HCT116 (cell line): ENCODE measurements around the gene CHRNA4. TPM values are rescaled to one million over a fixed set of nuclear protein-coding genes. Genes with fewer than 3 reads are reported as not detected.

Experiments used
- ATAC-seq: fragments of 200-7000 bp; cut with Tn5 transposase; 2 replicates; pipeline ENCODE4 v1.9.1; 2020; ENCODE audit warnings: mild to moderate bottlenecking, moderate library complexity
- BruUV-seq: library from RNA; stranded (reverse); fragments of 400-500 nt; replicated peaks from 2 replicates; lab custom pipeline; 2021; lab: Mats Ljungman, UMichigan
- CTCF ChIA-PET: fragments of 300-600 bp; sonication (Branson Sonifier 250); formaldehyde crosslinking; loops from one replicate; lab custom pipeline; 2021; ENCODE audit warnings: antibody characterized with exemption; lab: Charles Lee
- POLR2A ChIA-PET: fragments of 300-600, 350-600 bp; sonication (Branson Sonifier 250); formaldehyde crosslinking; loops from one replicate; lab custom pipeline; 2021; ENCODE audit warnings: antibody characterized with exemption; lab: Charles Lee
- RAD21 ChIA-PET, 2 experiments: fragments of 300-600 bp; sonication (Branson Sonifier 250); formaldehyde crosslinking; loops; one replicate each; lab custom pipeline; 2023; ENCODE audit warnings: low total read pairs in 2 of 2; ENCODE audit not compliant: uncharacterized antibody in 2 of 2, unreplicated experiment in 2 of 2, low non-redundant PET in 1 of 2; lab: Charles Lee
- DNase-seq: peaks from one replicate; pipeline ENCODE4 v3.0.0-alpha.2; 2010; ENCODE audit warnings: low read depth, low spot score
- H2AFZ ChIP-seq: fragments of 200-600 bp; shearing (Covaris generic), sonication (generic); 2 replicates; pipeline ENCODE4 v1.6.1; 2017; ENCODE audit warnings: low read depth, mixed run types, mixed read lengths, antibody characterized with exemption, low read length; ENCODE audit not compliant: poor library complexity, severe bottlenecking
- H3K27ac ChIP-seq: 2 replicates; pipeline ENCODE4 v1.5.1; 2012; ENCODE audit warnings: low read depth, low read length
- H3K27me3 ChIP-seq: fragments of 200-600 bp; sonication (generic); 2 replicates; pipeline ENCODE4 v1.6.1; 2016; ENCODE audit warnings: mixed run types, low read length, mixed read lengths; ENCODE audit not compliant: insufficient read depth
- H3K36me3 ChIP-seq, 2 experiments: fragments of 200-500 bp in 1 of 2; fragments of 200-600 bp in 1 of 2; sonication (Bioruptor generic) in 1 of 2; sonication (generic) in 1 of 2; 2 replicates each; pipeline versions ENCODE4 v1.5.1 to v1.6.1; 2014 to 2016; ENCODE audit warnings: low read length in 2 of 2, inconsistent platforms in 1 of 2, mixed read lengths in 1 of 2, mixed run types in 1 of 2; ENCODE audit not compliant: insufficient read depth in 2 of 2, control insufficient read depth in 1 of 2
- H3K4me1 ChIP-seq, 2 experiments: fragments of 200-600 bp in 1 of 2; sonication (generic) in 1 of 2; 2 replicates each; pipeline versions ENCODE4 v1.5.1 to v1.6.1; 2012 to 2017; ENCODE audit warnings: low read length in 2 of 2, inconsistent platforms in 1 of 2, mild to moderate bottlenecking in 1 of 2, mixed read lengths in 1 of 2, mixed run types in 1 of 2, moderate library complexity in 1 of 2; ENCODE audit not compliant: insufficient read depth in 2 of 2, control insufficient read depth in 1 of 2
- H3K4me2 ChIP-seq: fragments of 200-600 bp; sonication (generic); 2 replicates; pipeline ENCODE4 v1.6.1; 2017; ENCODE audit warnings: mixed run types, low read length, mixed read lengths
- H3K4me3 ChIP-seq, 2 experiments: fragments of 200-600 bp in 1 of 2; sonication (generic) in 1 of 2; replicated peaks in 1 of 2; 2 replicates each; pipeline ENCODE4 v1.5.1; 2011 to 2016; ENCODE audit warnings: low read length in 2 of 2, control low read depth in 1 of 2, low read depth in 1 of 2, mild to moderate bottlenecking in 1 of 2, mixed read lengths in 1 of 2, mixed run types in 1 of 2
- H3K79me2 ChIP-seq: fragments of 200-600 bp; sonication (generic); 2 replicates; pipeline ENCODE4 v1.6.1; 2017; ENCODE audit warnings: mild to moderate bottlenecking, mixed run types, low read length, moderate library complexity, mixed read lengths; ENCODE audit not compliant: insufficient read depth
- H3K9ac ChIP-seq: fragments of 200-600 bp; sonication (generic); 2 replicates; pipeline ENCODE4 v1.6.1; 2016; ENCODE audit warnings: low read length, mixed read lengths
- H3K9me2 ChIP-seq: fragments of 200-600 bp; sonication (generic), shearing (Covaris generic); 2 replicates; pipeline ENCODE4 v1.6.1; 2017; ENCODE audit warnings: mixed run types, mild to moderate bottlenecking, moderate library complexity; ENCODE audit not compliant: insufficient read depth
- H3K9me3 ChIP-seq, 2 experiments: fragments of 200-500 bp in 1 of 2; fragments of 200-600 bp in 1 of 2; sonication (Bioruptor generic) in 1 of 2; sonication (generic) in 1 of 2; 2 replicates each; pipeline ENCODE4 v1.6.1; 2014 to 2017; ENCODE audit warnings: low read length in 2 of 2, mixed read lengths in 2 of 2, inconsistent platforms in 1 of 2, low read depth in 1 of 2, mild to moderate bottlenecking in 1 of 2, mixed run types in 1 of 2, moderate library complexity in 1 of 2; ENCODE audit not compliant: control insufficient read depth in 1 of 2, insufficient read depth in 1 of 2
- H4K20me1 ChIP-seq: fragments of 200-600 bp; sonication (generic), shearing (Covaris generic); 2 replicates; pipeline ENCODE4 v1.6.1; 2017; ENCODE audit warnings: mixed run types, mild to moderate bottlenecking, moderate library complexity; ENCODE audit not compliant: insufficient read depth
- CBX3 ChIP-seq: IDR thresholded peaks from 2 replicates; pipeline ENCODE4 v1.6.1; 2012; ENCODE audit warnings: low read depth
- EGR1 ChIP-seq: IDR thresholded peaks from 2 replicates; pipeline ENCODE4 v1.6.1; 2012; ENCODE audit warnings: low read depth
- EZH2 ChIP-seq: fragments of 200-600 bp; sonication (generic); IDR thresholded peaks from 2 replicates; pipeline ENCODE4 v1.6.1; 2017; ENCODE audit warnings: antibody characterized with exemption, mixed run types
- FOSL1 ChIP-seq: IDR thresholded peaks from 2 replicates; pipeline ENCODE4 v1.6.1; 2012; ENCODE audit warnings: low read depth
- JUND ChIP-seq: IDR thresholded peaks from 2 replicates; pipeline ENCODE4 v1.6.1; 2012
- MAX ChIP-seq: IDR thresholded peaks from 2 replicates; pipeline ENCODE4 v1.6.1; 2012
- POLR2A ChIP-seq: IDR thresholded peaks from 2 replicates; pipeline ENCODE4 v1.7.0; 2011; ENCODE audit warnings: borderline replicate concordance; ENCODE audit not compliant: insufficient read depth, insufficient read length; ENCODE audit errors: extremely low read depth
- POLR2AphosphoS5 ChIP-seq: IDR thresholded peaks from 2 replicates; pipeline ENCODE4 v1.6.1; 2011; ENCODE audit warnings: mild to moderate bottlenecking, low read depth, low read length, moderate library complexity
- RAD21 ChIP-seq: IDR thresholded peaks from 2 replicates; pipeline ENCODE4 v1.6.1; 2012; ENCODE audit warnings: low read depth, mild to moderate bottlenecking
- SP1 ChIP-seq: IDR thresholded peaks from 2 replicates; pipeline ENCODE4 v1.6.1; 2012; ENCODE audit warnings: low read depth
- SRF ChIP-seq: IDR thresholded peaks from 2 replicates; pipeline ENCODE4 v1.6.1; 2012; ENCODE audit warnings: low read depth
- TCF7L2 ChIP-seq: IDR thresholded peaks from 2 replicates; pipeline ENCODE4 v1.7.0; 2011; ENCODE audit warnings: borderline replicate concordance, inconsistent platforms; ENCODE audit not compliant: insufficient read depth, insufficient read length; ENCODE audit errors: extremely low read depth
- ZBTB33 ChIP-seq: IDR thresholded peaks from 2 replicates; pipeline ENCODE4 v1.6.1; 2011; ENCODE audit warnings: mild to moderate bottlenecking, low read length, moderate library complexity; ENCODE audit not compliant: insufficient replicate concordance; ENCODE audit errors: extremely low read depth
- ZFX ChIP-seq: fragments of 450-650 bp; IDR thresholded peaks from 2 replicates; pipeline ENCODE4 v1.6.1; 2017
- ZNF274 ChIP-seq: fragments of 200-500 bp; sonication (Bioruptor generic); IDR thresholded peaks from 2 replicates; pipeline ENCODE4 v1.6.1; 2014; ENCODE audit warnings: mild to moderate bottlenecking, low read depth, low read length, inconsistent platforms
- intact Hi-C: fragments of 100-400 bp; cut with micrococcal nuclease; formaldehyde crosslinking; loops from 2 replicates; pipeline ENCODE4 v1.10.0; 2022
- total RNA-seq: library from RNA; stranded (reverse); gene quantifications from one replicate; pipeline ENCODE4 v1.2.1, GENCODE V29; 2021; ENCODE audit not compliant: unreplicated experiment

The CHRNA4 gene
- total RNA-seq, 1 experiment from 2014 or later, result not detected

GRCh38 chr20:63374504-63374903 is 13.4 kb upstream of the CHRNA4 start:
- no TSS peak for BruUV-seq
- no peak for ATAC-seq
- Histone ChIP-seq H3K9me3 (no peaks in the 10 kb centered on the region), H2AFZ (no peak overlapping the region), H3K4me1 (no peaks in the 10 kb centered on the region), H3K79me2 (no peaks in the 10 kb centered on the region), H3K27ac (no peak overlapping the region), H3K27me3 (peaks cover 18% of the 10 kb centered on the region; the same call in 1 of the 2 replicates), H3K9ac (no peak overlapping the region), H3K36me3 (no peaks in the 10 kb centered on the region), H3K9me2 (no peaks in the 10 kb centered on the region), H3K4me3 (no peak overlapping the region), H3K4me2 (no peak overlapping the region), H4K20me1 (no peaks in the 10 kb centered on the region)
- no peak for DNase-seq
- RAD21 ChIA-PET, result no interaction called here
- no peak for TF ChIP-seq SP1
- TF ChIP-seq EZH2, result no peak
- TF ChIP-seq JUND, result no peak
- no peak for TF ChIP-seq EGR1
- no peak for TF ChIP-seq ZNF274
- no peak for TF ChIP-seq FOSL1
- TF ChIP-seq ZFX, result no peak
- no peak for TF ChIP-seq POLR2A
- no peak for TF ChIP-seq MAX
- TF ChIP-seq POLR2AphosphoS5, result no peak
- TF ChIP-seq CBX3, result no peak
- TF ChIP-seq RAD21, result no peak
- TF ChIP-seq ZBTB33, result no peak
- no peak for TF ChIP-seq SRF
- TF ChIP-seq TCF7L2, result no peak
- POLR2A ChIA-PET, result no interaction called here
- intact Hi-C loops, result no loop called here
- CTCF ChIA-PET, result no interaction called here
